PC-3 (cell line): ENCODE measurements around the gene TMCC3. TPM values are rescaled to one million over a fixed set of nuclear protein-coding genes. Genes with fewer than 3 reads are reported as not detected.
"Not testable (repeated sequence)": the region's sequence is repeated elsewhere in the genome, so short reads cannot be mapped to it uniquely, and the experiment has no call there.

Experiments used
- ATAC-seq: fragments of 200-7000 bp; cut with Tn5 transposase; 2 replicates; pipeline ENCODE4 v1.9.1; 2020; ENCODE audit warnings: mild to moderate bottlenecking, moderate library complexity
- BruUV-seq: library from RNA; stranded (reverse); fragments of 400-500 nt; replicated peaks from 2 replicates; lab custom pipeline; 2021; lab: Mats Ljungman, UMichigan
- CTCF ChIA-PET: fragments of 300-600 bp; sonication (Branson Sonifier 250); formaldehyde crosslinking; loops from one replicate; lab custom pipeline; 2022; ENCODE audit warnings: antibody characterized with exemption; lab: Charles Lee
- POLR2A ChIA-PET: fragments of 300-600 bp; sonication (Branson Sonifier 250); formaldehyde crosslinking; loops from one replicate; lab custom pipeline; 2022; ENCODE audit warnings: antibody characterized with exemption; ENCODE audit not compliant: unreplicated experiment; lab: Charles Lee
- DNase-seq: peaks from one replicate; pipeline ENCODE4 v3.0.0-alpha.2; 2015
- H2AFZ ChIP-seq: fragments of 300-600 bp; sonication (generic); 2 replicates; pipeline ENCODE4 v1.6.0; 2016; ENCODE audit warnings: antibody characterized with exemption, low read length
- H3F3A ChIP-seq: fragments of 300-600 bp; sonication (generic); one replicate; pipeline ENCODE4 v1.6.0; 2017; ENCODE audit warnings: antibody characterized with exemption, low read length, control low read depth, mild to moderate bottlenecking; ENCODE audit not compliant: unreplicated experiment
- H3K27ac ChIP-seq: fragments of 300-600 bp; sonication (generic); 2 replicates; pipeline ENCODE4 v1.5.1; 2016; ENCODE audit warnings: mild to moderate bottlenecking, low read length
- H3K27me3 ChIP-seq: fragments of 300-600 bp; sonication (generic); 2 replicates; pipeline ENCODE4 v1.6.1; 2016; ENCODE audit warnings: low read length, mixed read lengths
- H3K36me3 ChIP-seq: fragments of 300-600 bp; sonication (generic); 2 replicates; pipeline ENCODE4 v1.6.1; 2016; ENCODE audit warnings: low read depth, mixed run types, low read length, mixed read lengths
- H3K4me1 ChIP-seq: fragments of 300-600 bp; sonication (generic); 2 replicates; pipeline ENCODE4 v1.5.1; 2016; ENCODE audit warnings: low read length; ENCODE audit not compliant: insufficient read depth
- H3K4me2 ChIP-seq: fragments of 300-600 bp; sonication (generic); 2 replicates; pipeline ENCODE4 v1.6.0; 2016; ENCODE audit warnings: low read length
- H3K4me3 ChIP-seq: fragments of 300-600 bp; sonication (generic); 2 replicates; pipeline ENCODE4 v1.5.1; 2016; ENCODE audit warnings: mild to moderate bottlenecking, low read length, mixed read lengths
- H3K79me2 ChIP-seq: fragments of 300-600 bp; sonication (generic); 2 replicates; pipeline ENCODE4 v1.6.1; 2017; ENCODE audit warnings: low read length, mixed read lengths
- H3K9ac ChIP-seq: fragments of 300-600 bp; sonication (generic); 2 replicates; pipeline ENCODE4 v1.6.0; 2016; ENCODE audit warnings: mild to moderate bottlenecking, low read length
- H3K9me2 ChIP-seq: fragments of 300-600 bp; sonication (generic); replicated peaks from 2 replicates; pipeline ENCODE4 v1.6.1; 2016; ENCODE audit warnings: mixed run types, low read length, mixed read lengths
- H3K9me3 ChIP-seq: fragments of 300-600 bp; sonication (generic); 2 replicates; pipeline ENCODE4 v1.6.1; 2016; ENCODE audit warnings: low read length, mixed read lengths
- H4K20me1 ChIP-seq: fragments of 300-600 bp; sonication (generic); 2 replicates; pipeline ENCODE4 v1.6.1; 2016; ENCODE audit warnings: low read length, mixed read lengths
- EZH2 ChIP-seq: fragments of 300-600 bp; sonication (generic); IDR thresholded peaks from one replicate; pipeline ENCODE4 v1.6.1; 2017; ENCODE audit warnings: antibody characterized with exemption, mild to moderate bottlenecking, low read length; ENCODE audit not compliant: unreplicated experiment
- EZH2phosphoT487 ChIP-seq: fragments of 300-600 bp; sonication (generic); IDR thresholded peaks from 2 replicates; pipeline ENCODE4 v1.6.1; 2018; ENCODE audit warnings: mild to moderate bottlenecking, antibody characterized with exemption, low read length, borderline replicate concordance
- intact Hi-C: fragments of 100-400 bp; cut with micrococcal nuclease; formaldehyde crosslinking; loops from 2 replicates; pipeline ENCODE4 v1.9.0; 2023
- total RNA-seq: library from RNA; depleted of rRNA; stranded (reverse); fragments of >200 nt; gene quantifications from 2 replicates; pipeline ENCODE4 v1.2.3, GENCODE V29; 2014
- TF ChIP-seq, protein P1 (sequence below): fragments of 300-600 bp; sonication (generic); conservative IDR thresholded peaks from 2 replicates; pipeline ENCODE4 v1.5.1; 2017; ENCODE audit warnings: antibody characterized with exemption, low read depth, mild to moderate bottlenecking, low read length

The TMCC3 gene
- total RNA-seq, 1 experiment from 2014 or later = 6.5 TPM

DNA sequence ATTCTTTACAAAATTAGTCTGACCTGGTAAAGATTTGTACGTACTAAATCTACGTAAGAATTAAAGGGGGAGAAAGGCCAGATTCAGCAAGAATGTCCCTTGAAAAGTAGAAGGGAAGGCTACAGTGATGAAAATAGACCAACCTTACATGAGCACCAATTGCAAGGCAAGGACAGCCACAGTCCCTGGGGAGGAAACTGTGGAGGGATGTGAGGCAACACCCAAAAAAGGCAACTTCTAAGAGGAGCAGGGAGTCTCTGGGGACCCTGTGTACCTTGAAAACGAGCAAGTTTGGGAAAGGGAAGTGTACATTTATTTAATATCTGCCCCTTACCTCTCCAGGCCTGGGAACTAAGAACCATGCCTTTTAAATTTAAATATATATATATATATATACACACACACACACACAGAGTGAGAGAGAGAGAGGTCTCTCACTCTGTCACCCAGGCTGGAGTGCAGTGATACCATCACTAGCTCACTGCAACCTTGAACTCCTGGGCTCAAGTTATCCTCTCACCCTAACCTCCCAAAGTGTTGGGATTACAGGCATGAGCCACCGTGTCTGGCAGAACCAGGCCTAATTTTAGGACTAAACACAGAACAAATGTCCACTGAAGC is 56.4 kb downstream of the TMCC3 start:
- DNase-seq (no peak), ATAC-seq (no peak)
- POLR2A ChIA-PET = interaction anchor here (0.6 kb wide), 1 partner anchor 32 kb away, joined by 3 read pairs; no protein-coding TSS in a partner anchor
- H2AFZ ChIP-seq = peak overlapping the region; percentile 41
- CTCF ChIA-PET = no interaction called here
- H3K27me3 ChIP-seq = no peaks in the 10 kb centered on the region
- peak overlapping the region; percentile 82 for H3K27ac ChIP-seq
- no peak overlapping the region for H3K9ac ChIP-seq
- TF ChIP-seq EZH2phosphoT487 = no peak
- TF ChIP-seq, protein P1, sequence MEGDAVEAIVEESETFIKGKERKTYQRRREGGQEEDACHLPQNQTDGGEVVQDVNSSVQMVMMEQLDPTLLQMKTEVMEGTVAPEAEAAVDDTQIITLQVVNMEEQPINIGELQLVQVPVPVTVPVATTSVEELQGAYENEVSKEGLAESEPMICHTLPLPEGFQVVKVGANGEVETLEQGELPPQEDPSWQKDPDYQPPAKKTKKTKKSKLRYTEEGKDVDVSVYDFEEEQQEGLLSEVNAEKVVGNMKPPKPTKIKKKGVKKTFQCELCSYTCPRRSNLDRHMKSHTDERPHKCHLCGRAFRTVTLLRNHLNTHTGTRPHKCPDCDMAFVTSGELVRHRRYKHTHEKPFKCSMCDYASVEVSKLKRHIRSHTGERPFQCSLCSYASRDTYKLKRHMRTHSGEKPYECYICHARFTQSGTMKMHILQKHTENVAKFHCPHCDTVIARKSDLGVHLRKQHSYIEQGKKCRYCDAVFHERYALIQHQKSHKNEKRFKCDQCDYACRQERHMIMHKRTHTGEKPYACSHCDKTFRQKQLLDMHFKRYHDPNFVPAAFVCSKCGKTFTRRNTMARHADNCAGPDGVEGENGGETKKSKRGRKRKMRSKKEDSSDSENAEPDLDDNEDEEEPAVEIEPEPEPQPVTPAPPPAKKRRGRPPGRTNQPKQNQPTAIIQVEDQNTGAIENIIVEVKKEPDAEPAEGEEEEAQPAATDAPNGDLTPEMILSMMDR = no peak
- TF ChIP-seq EZH2 = no peak
- H3K9me2 ChIP-seq = no peaks in the 10 kb centered on the region
- no peaks in the 10 kb centered on the region for H4K20me1 ChIP-seq
- no peaks in the 10 kb centered on the region for H3K9me3 ChIP-seq
- peak overlapping the region; percentile 87 for H3K4me2 ChIP-seq
- H3F3A ChIP-seq = peaks cover 4% of the 10 kb centered on the region
- BruUV-seq = no TSS peak
- peaks cover 75% of the 10 kb centered on the region for H3K4me1 ChIP-seq
- no peaks in the 10 kb centered on the region for H3K79me2 ChIP-seq
- H3K36me3 ChIP-seq = no peaks in the 10 kb centered on the region
- H3K4me3 ChIP-seq = peak overlapping the region; percentile 49; the same call in 1 of the 2 replicates
- intact Hi-C loops = loop anchor here (2.0 to 10.0 kb wide), 3 partner anchors 21 to 139 kb away; partner anchors contain the start of gene CEP83

DNA sequence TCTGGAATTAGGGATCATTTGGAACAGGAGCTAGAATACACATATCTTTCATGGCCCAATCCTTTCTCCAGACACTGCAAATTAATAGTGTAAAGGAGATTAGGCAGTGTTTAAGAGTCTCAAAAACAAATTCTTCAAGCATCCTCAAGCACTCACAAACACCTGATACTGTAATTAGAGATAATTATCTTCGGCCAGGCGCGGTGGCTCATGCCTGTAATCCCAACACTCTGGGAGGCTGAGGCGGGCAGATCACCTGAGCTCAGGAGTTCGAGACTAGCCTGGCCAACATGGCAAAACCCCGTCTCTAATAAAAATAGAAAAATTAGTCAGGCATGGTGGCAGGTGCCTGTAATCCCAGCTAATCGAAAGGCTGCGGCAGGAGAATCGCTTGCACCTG is 57.6 kb downstream of the TMCC3 start:
- Histone ChIP-seq H3K4me1 (peaks cover 71% of the 10 kb centered on the region), H3K27ac (peak overlapping the region; percentile 43; the same call in 1 of the 2 replicates)
- H3K79me2 ChIP-seq, H3K27me3 ChIP-seq, ATAC-seq, DNase-seq, H3K9me2 ChIP-seq, H2AFZ ChIP-seq, BruUV-seq, CTCF ChIA-PET, POLR2A ChIA-PET, H3K36me3 ChIP-seq, H3K9me3 ChIP-seq, H4K20me1 ChIP-seq, H3K4me2 ChIP-seq, H3F3A ChIP-seq, H3K9ac ChIP-seq, H3K4me3 ChIP-seq: not testable (repeated sequence)
- intact Hi-C loops = loop anchor here (10.0 kb wide), 1 partner anchor 138 kb away; the partner anchor contains the start of gene CEP83

DNA sequence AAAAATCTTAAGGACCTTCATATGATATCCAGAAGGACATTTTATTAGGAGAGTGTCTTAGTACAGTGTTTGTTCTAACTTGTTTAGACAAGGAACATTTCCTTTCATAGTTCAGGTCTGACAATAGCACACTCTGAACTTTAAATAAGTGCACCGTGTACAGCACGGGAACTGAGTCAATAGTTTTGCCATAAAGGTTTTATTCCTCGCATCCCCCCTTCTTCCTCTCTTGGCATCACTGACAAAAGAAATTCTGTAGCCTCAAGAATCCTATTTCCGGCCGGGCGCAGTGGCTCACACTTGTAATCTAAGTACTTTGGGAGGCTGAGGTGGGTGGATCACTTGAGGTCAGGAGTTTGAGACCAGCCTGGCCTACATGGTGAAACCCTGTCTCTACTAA is 58.3 kb downstream of the TMCC3 start:
- ATAC-seq (peak; percentile 61), DNase-seq (peak; percentile 87)
- BruUV-seq = no TSS peak
- peaks cover 4% of the 10 kb centered on the region for H3F3A ChIP-seq
- no peak overlapping the region for H3K4me3 ChIP-seq
- H3K4me2 ChIP-seq = peak overlapping the region; percentile 50
- no peak overlapping the region for H3K9ac ChIP-seq
- peak overlapping the region; percentile 43 for H3K27ac ChIP-seq
- CTCF ChIA-PET = interaction anchor here (0.7 kb wide), 1 partner anchor 31 kb away, joined by 3 read pairs; no protein-coding TSS in a partner anchor
- H4K20me1 ChIP-seq = no peaks in the 10 kb centered on the region
- no peak overlapping the region for H2AFZ ChIP-seq
- no peaks in the 10 kb centered on the region for H3K9me2 ChIP-seq
- TF ChIP-seq, protein P1 = no peak
- no peak for TF ChIP-seq EZH2
- no peak for TF ChIP-seq EZH2phosphoT487
- peaks cover 69% of the 10 kb centered on the region for H3K4me1 ChIP-seq
- intact Hi-C loops = loop anchor here (10.0 kb wide), 1 partner anchor 137 kb away; the partner anchor contains the start of gene CEP83
- H3K27me3 ChIP-seq = no peaks in the 10 kb centered on the region
- no peaks in the 10 kb centered on the region for H3K79me2 ChIP-seq
- H3K9me3 ChIP-seq = no peaks in the 10 kb centered on the region
- no peaks in the 10 kb centered on the region for H3K36me3 ChIP-seq
- POLR2A ChIA-PET = no interaction called here
